Activated CD4-positive, alpha-beta T cell treated with anti-CD3 and anti-CD28 coated beads for 36 hours (primary cell): ENCODE measurements around the gene GGTLC2. TPM values are rescaled to one million over a fixed set of nuclear protein-coding genes. Genes with fewer than 3 reads are reported as not detected.
"Not testable (repeated sequence)": the region's sequence is repeated elsewhere in the genome, so short reads cannot be mapped to it uniquely, and the experiment has no call there.

ENCODE experiments used
- ATAC-seq: fragments of 200-7000 bp; cut with Tn5 transposase; one replicate; pipeline ENCODE4 v1.10.0; 2021; ENCODE audit warnings: mild to moderate bottlenecking, moderate library complexity
- CTCF ChIA-PET: fragments of 350-600 bp; sonication (Branson Sonifier 250); formaldehyde crosslinking; loops from one replicate; lab custom pipeline; 2021; ENCODE audit warnings: antibody characterized with exemption; lab: Charles Lee
- POLR2A ChIA-PET: fragments of 350-600 bp; sonication (Branson Sonifier 250); formaldehyde crosslinking; loops from one replicate; lab custom pipeline; 2021; ENCODE audit warnings: antibody characterized with exemption, inconsistent platforms; lab: Charles Lee
- DNase-seq: peaks from one replicate; pipeline ENCODE4 v3.0.0-alpha.2; 2020
- H3K27ac Mint-ChIP-seq: one replicate; pipeline ENCODE4 v1.8.0; 2021; ENCODE audit warnings: mixed read lengths
- H3K27me3 Mint-ChIP-seq: one replicate; pipeline ENCODE4 v1.8.0; 2021; ENCODE audit warnings: mixed read lengths
- H3K36me3 Mint-ChIP-seq: one replicate; pipeline ENCODE4 v1.8.0; 2021; ENCODE audit warnings: low read depth, mixed read lengths
- H3K4me1 Mint-ChIP-seq: one replicate; pipeline ENCODE4 v1.8.0; 2021; ENCODE audit warnings: mixed read lengths
- H3K4me3 Mint-ChIP-seq: one replicate; pipeline ENCODE4 v1.8.0; 2021; ENCODE audit warnings: mild to moderate bottlenecking, moderate library complexity, mixed read lengths
- H3K9me3 Mint-ChIP-seq: one replicate; pipeline ENCODE4 v1.8.0; 2021; ENCODE audit warnings: low read depth, mixed read lengths
- intact Hi-C, 2 experiments: fragments of 100-400 bp; cut with DNase I in 1 of 2; cut with micrococcal nuclease in 1 of 2; formaldehyde crosslinking; loops; one replicate each; pipeline versions ENCODE4 v1.14.2 to v1.15.1; 2022 to 2024; cut with DNase I, micrococcal nuclease
- total RNA-seq, 2 experiments: library from RNA; stranded (reverse); gene quantifications; one replicate each; pipeline ENCODE4 v1.2.3, GENCODE V29; 2021

The GGTLC2 gene
- not detected for total RNA-seq

- H3K36me3 Mint-ChIP-seq, CTCF ChIA-PET, POLR2A ChIA-PET, DNase-seq, H3K4me3 Mint-ChIP-seq, ATAC-seq, H3K27me3 Mint-ChIP-seq, H3K9me3 Mint-ChIP-seq, H3K4me1 Mint-ChIP-seq, intact Hi-C loops, H3K27ac Mint-ChIP-seq: not testable (repeated sequence)
These were observed at the start of gene GGTLC2 for GRCh38 chr22:22644314-22644713. TSS of gene GGTLC2 (plus strand) at chr22:22644614. CDS start at chr22:22646346, 1,732 bp downstream.

- Mint-ChIP-seq H3K27ac (no peak overlapping the region), H3K36me3 (no peaks in the 10 kb centered on the region), H3K9me3 (no peaks in the 10 kb centered on the region), H3K27me3 (no peaks in the 10 kb centered on the region), H3K4me1 (peaks cover 2% of the 10 kb centered on the region), H3K4me3 (no peak overlapping the region)
- ChIA-PET CTCF (interaction anchor here (0.7 to 1.6 kb wide), 3 partner anchors 15 to 89 kb away, joined by 3 read pairs; no protein-coding TSS in a partner anchor), POLR2A (no interaction called here)
- ATAC-seq (no peak), DNase-seq (no peak)
- intact Hi-C loops = no loop called here
These were observed 49.2 kb upstream of the GGTLC2 start for GRCh38 chr22:22595001-22595835.

- H3K4me3 Mint-ChIP-seq = no peak overlapping the region
- peaks cover 2% of the 10 kb centered on the region for H3K27me3 Mint-ChIP-seq
- POLR2A ChIA-PET = no interaction called here
- CTCF ChIA-PET = interaction anchor here (0.6 to 0.9 kb wide), 2 partner anchors 9 to 53 kb away, joined by 3 to 4 read pairs; no protein-coding TSS in a partner anchor
- H3K27ac Mint-ChIP-seq = no peak overlapping the region
- ATAC-seq (no peak), DNase-seq (no peak)
- intact Hi-C loops = no loop called here
- H3K36me3 Mint-ChIP-seq = no peaks in the 10 kb centered on the region
- no peaks in the 10 kb centered on the region for H3K9me3 Mint-ChIP-seq
- peaks cover 2% of the 10 kb centered on the region for H3K4me1 Mint-ChIP-seq
These were observed 46.3 kb upstream of the GGTLC2 start for GRCh38 chr22:22598144-22598543.

GRCh38 chr22:22599248-22599647, 45.2 kb upstream of the GGTLC2 start:
- H3K36me3 Mint-ChIP-seq = no peaks in the 10 kb centered on the region
- peaks cover 2% of the 10 kb centered on the region for H3K27me3 Mint-ChIP-seq
- ChIA-PET CTCF (no interaction called here), POLR2A (no interaction called here)
- H3K4me1 Mint-ChIP-seq = no peaks in the 10 kb centered on the region
- ATAC-seq (no peak), DNase-seq (no peak)
- no peak overlapping the region for H3K27ac Mint-ChIP-seq
- H3K4me3 Mint-ChIP-seq = no peak overlapping the region
- no peaks in the 10 kb centered on the region for H3K9me3 Mint-ChIP-seq
- intact Hi-C loops = no loop called here

- Mint-ChIP-seq H3K36me3 (no peaks in the 10 kb centered on the region), H3K27me3 (peaks cover 2% of the 10 kb centered on the region), H3K4me3 (no peak overlapping the region), H3K9me3 (no peaks in the 10 kb centered on the region), H3K4me1 (no peaks in the 10 kb centered on the region), H3K27ac (no peak overlapping the region)
- intact Hi-C loops = no loop called here
- DNase-seq (no peak), ATAC-seq (no peak)
- POLR2A ChIA-PET = no interaction called here
- CTCF ChIA-PET = interaction anchor here (0.6 to 1.5 kb wide), 4 partner anchors 9 to 141 kb away, joined by 3 to 7 read pairs (median 4); no protein-coding TSS in a partner anchor
These were observed 43.7 kb upstream of the GGTLC2 start for GRCh38 chr22:22600531-22601261.

- intact Hi-C loops = no loop called here
- ChIA-PET POLR2A (no interaction called here), CTCF (no interaction called here)
- no peaks in the 10 kb centered on the region for H3K36me3 Mint-ChIP-seq
- peaks cover 2% of the 10 kb centered on the region for H3K27me3 Mint-ChIP-seq
- ATAC-seq (no peak), DNase-seq (no peak)
- H3K4me1 Mint-ChIP-seq = no peaks in the 10 kb centered on the region
- H3K27ac Mint-ChIP-seq = no peak overlapping the region
- no peak overlapping the region for H3K4me3 Mint-ChIP-seq
- H3K9me3 Mint-ChIP-seq = peaks cover 2% of the 10 kb centered on the region
These were observed 40.9 kb upstream of the GGTLC2 start for GRCh38 chr22:22603470-22603947.

GRCh38 chr22:22604326-22605073, 39.9 kb upstream of the GGTLC2 start:
- Mint-ChIP-seq H3K27me3 (peaks cover 2% of the 10 kb centered on the region), H3K27ac (no peak overlapping the region), H3K9me3 (peaks cover 2% of the 10 kb centered on the region), H3K36me3 (no peaks in the 10 kb centered on the region), H3K4me3 (no peak overlapping the region), H3K4me1 (no peaks in the 10 kb centered on the region)
- no peak for DNase-seq
- POLR2A ChIA-PET = no interaction called here
- ATAC-seq = no peak
- intact Hi-C loops = no loop called here
- CTCF ChIA-PET = interaction anchor here (1.6 kb wide), 1 partner anchor 17 kb away, joined by 6 read pairs; no protein-coding TSS in a partner anchor

- intact Hi-C loops = no loop called here
- Mint-ChIP-seq H3K9me3 (peaks cover 2% of the 10 kb centered on the region), H3K36me3 (no peaks in the 10 kb centered on the region), H3K4me3 (no peak overlapping the region), H3K27ac (no peak overlapping the region), H3K4me1 (no peaks in the 10 kb centered on the region), H3K27me3 (peaks cover 2% of the 10 kb centered on the region)
- ATAC-seq (no peak), DNase-seq (no peak)
- ChIA-PET CTCF (interaction anchor here (1.6 kb wide), 1 partner anchor 17 kb away, joined by 6 read pairs; no protein-coding TSS in a partner anchor), POLR2A (no interaction called here)
These were observed 39.4 kb upstream of the GGTLC2 start for GRCh38 chr22:22605074-22605404.

GRCh38 chr22:22608022-22608421, 36.4 kb upstream of the GGTLC2 start:
- CTCF ChIA-PET = interaction anchor here (1.8 kb wide), 1 partner anchor 22 kb away, joined by 4 read pairs; no protein-coding TSS in a partner anchor
- ATAC-seq, H3K27ac Mint-ChIP-seq, H3K36me3 Mint-ChIP-seq, intact Hi-C loops, H3K4me3 Mint-ChIP-seq, H3K9me3 Mint-ChIP-seq, POLR2A ChIA-PET, H3K4me1 Mint-ChIP-seq, DNase-seq, H3K27me3 Mint-ChIP-seq: not testable (repeated sequence)

- intact Hi-C loops = no loop called here
- DNase-seq (no peak), ATAC-seq (no peak)
- Mint-ChIP-seq H3K27me3 (no peaks in the 10 kb centered on the region), H3K4me3 (no peak overlapping the region), H3K9me3 (peaks cover 2% of the 10 kb centered on the region), H3K27ac (no peak overlapping the region), H3K36me3 (no peaks in the 10 kb centered on the region), H3K4me1 (no peaks in the 10 kb centered on the region)
- POLR2A ChIA-PET = no interaction called here
- CTCF ChIA-PET = interaction anchor here (1.8 kb wide), 1 partner anchor 24 kb away, joined by 4 read pairs; no protein-coding TSS in a partner anchor
These were observed 35.1 kb upstream of the GGTLC2 start for GRCh38 chr22:22609291-22609690.

GRCh38 chr22:22612516-22612915, 31.9 kb upstream of the GGTLC2 start:
- intact Hi-C loops = no loop called here
- no peak for ATAC-seq
- CTCF ChIA-PET = interaction anchor here (1.8 kb wide), 1 partner anchor 25 kb away, joined by 9 read pairs; no protein-coding TSS in a partner anchor

More at GRCh38 chr22:22612516-22612915, 31.9 kb upstream of the GGTLC2 start:
- Mint-ChIP-seq H3K4me3 (no peak overlapping the region), H3K4me1 (peaks cover 13% of the 10 kb centered on the region), H3K9me3 (peaks cover under 1% of the 10 kb centered on the region), H3K27me3 (peaks cover 7% of the 10 kb centered on the region), H3K27ac (no peak overlapping the region), H3K36me3 (no peaks in the 10 kb centered on the region)
- POLR2A ChIA-PET = no interaction called here
- no peak for DNase-seq
